Stimulated activated CD4-positive, alpha-beta T cell treated with anti-CD3 and anti-CD28 coated beads, Interleukin-15, amount 100 ng/mL, for 24 hours (primary cell): Measurements from ENCODE around the gene ABL2.
"Not testable (repeated sequence)": the region's sequence is repeated elsewhere in the genome, so short reads cannot be mapped to it uniquely, and the experiment has no call there.

Experiments used
- DNase-seq: peaks from one replicate; pipeline ENCODE4 v3.0.0-alpha.2; 2020

The ABL2 gene

GRCh38 chr1:179168536-179168935 is 60.9 kb downstream of the ABL2 start:
- DNase-seq = no peak

GRCh38 chr1:179167955-179168354 is 61.5 kb downstream of the ABL2 start:
- DNase-seq = no peak

GRCh38 chr1:179167418-179167777 is 62.1 kb downstream of the ABL2 start:
- no peak for DNase-seq

GRCh38 chr1:179166663-179167417 is 62.6 kb downstream of the ABL2 start:
- no peak for DNase-seq

GRCh38 chr1:179164494-179164893 is 65.0 kb downstream of the ABL2 start:
- no peak for DNase-seq

- DNase-seq = no peak
These were observed 72.8 kb downstream of the ABL2 start for GRCh38 chr1:179156708-179157107.

- DNase-seq = no peak
These were observed 73.5 kb downstream of the ABL2 start for GRCh38 chr1:179156026-179156425.

GRCh38 chr1:179155615-179156014 is 73.9 kb downstream of the ABL2 start:
- DNase-seq = no peak

GRCh38 chr1:179154437-179154836 is 75.0 kb downstream of the ABL2 start:
- DNase-seq = no peak

GRCh38 chr1:179153217-179153616 is 76.3 kb downstream of the ABL2 start:
- no peak for DNase-seq

- no peak for DNase-seq
These were observed 77.4 kb downstream of the ABL2 start for GRCh38 chr1:179151908-179152682.

- no peak for DNase-seq
These were observed 82.6 kb downstream of the ABL2 start for GRCh38 chr1:179146911-179147310.

GRCh38 chr1:179146476-179146875 is 83.0 kb downstream of the ABL2 start:
- no peak for DNase-seq

GRCh38 chr1:179145521-179145920 is 84.0 kb downstream of the ABL2 start:
- no peak for DNase-seq

- no peak for DNase-seq
These were observed 84.9 kb downstream of the ABL2 start for GRCh38 chr1:179144626-179145025.

GRCh38 chr1:179143322-179143721 is 86.2 kb downstream of the ABL2 start:
- DNase-seq = no peak

- no peak for DNase-seq
These were observed 86.6 kb downstream of the ABL2 start for GRCh38 chr1:179142889-179143299.

- peak; percentile 57 for DNase-seq
These were observed 87.8 kb downstream of the ABL2 start for GRCh38 chr1:179141592-179142251.

- not testable (repeated sequence) for DNase-seq
These were observed 90.7 kb downstream of the ABL2 start for GRCh38 chr1:179138755-179139154.

- DNase-seq = no peak
These were observed 91.7 kb downstream of the ABL2 start for GRCh38 chr1:179137617-179138255.

GRCh38 chr1:179135707-179136106 is 93.8 kb downstream of the ABL2 start:
- DNase-seq = not testable (repeated sequence)

GRCh38 chr1:179135168-179135567 is 94.3 kb downstream of the ABL2 start:
- DNase-seq = not testable (repeated sequence)
